Measurements from ENCODE around the gene TOP2B.

TOP2B gene

GRCh38 chr3:25619382-25619781 is 45.3 kb downstream of the TOP2B start:
- Histone ChIP-seq H3K4me1 (ENCODE audit: insufficient read depth, low read length, severe bottlenecking) (no peaks in the 10 kb centered on the region), H4K20me1 (ENCODE audit: insufficient read depth, low read length) (no peaks in the 10 kb centered on the region), H3K9ac (ENCODE audit: low read length) (no peak overlapping the region), H3K4me3 (ENCODE audit: low read depth, low read length, poor library complexity, severe bottlenecking) (no peak overlapping the region), H3K9me3 (ENCODE audit: low read length) (no peaks in the 10 kb centered on the region), H3K4me2 (ENCODE audit: low read length) (no peak overlapping the region), H3K27ac (ENCODE audit: low read depth, low read length, poor library complexity, severe bottlenecking) (no peak overlapping the region), H3K9me2 (ENCODE audit: low read depth, low read length) (no peaks in the 10 kb centered on the region), H3K79me2 (ENCODE audit: insufficient read depth, low read length) (no peaks in the 10 kb centered on the region), H3F3A (ENCODE audit: insufficient read depth, low read length) (no peaks in the 10 kb centered on the region), H3K27me3 (ENCODE audit: insufficient read depth, low read length) (no peaks in the 10 kb centered on the region), H2AFZ (ENCODE audit: low read length) (no peak overlapping the region), H3K36me3 (ENCODE audit: insufficient read depth, low read length) (peaks cover 84% of the 10 kb centered on the region)
- TF ChIP-seq CTCF (IDR thresholded peaks at IDR 0.05; ENCODE audit: low read length) (no peak), EZH2 (IDR thresholded peaks at IDR 0.05; ENCODE audit: borderline replicate concordance, low read length) (no peak)

GRCh38 chr3:25618028-25618427 is 46.7 kb downstream of the TOP2B start:
- no peaks in the 10 kb centered on the region for H3K4me1 ChIP-seq (ENCODE audit: insufficient read depth, low read length, severe bottlenecking)

GRCh38 chr3:25611193-25611592 is 53.5 kb downstream of the TOP2B start:
- Histone ChIP-seq H4K20me1 (ENCODE audit: insufficient read depth, low read length) (no peaks in the 10 kb centered on the region), H3K79me2 (ENCODE audit: insufficient read depth, low read length) (no peaks in the 10 kb centered on the region), H2AFZ (ENCODE audit: low read length) (no peak overlapping the region), H3K27me3 (ENCODE audit: insufficient read depth, low read length) (no peaks in the 10 kb centered on the region), H3K4me3 (ENCODE audit: low read depth, low read length, poor library complexity, severe bottlenecking) (no peak overlapping the region), H3F3A (ENCODE audit: insufficient read depth, low read length) (no peaks in the 10 kb centered on the region), H3K9ac (ENCODE audit: low read length) (no peak overlapping the region), H3K36me3 (ENCODE audit: insufficient read depth, low read length) (peaks cover 88% of the 10 kb centered on the region), H3K4me2 (ENCODE audit: low read length) (no peak overlapping the region), H3K27ac (ENCODE audit: low read depth, low read length, poor library complexity, severe bottlenecking) (no peak overlapping the region), H3K4me1 (ENCODE audit: insufficient read depth, low read length, severe bottlenecking) (no peaks in the 10 kb centered on the region), H3K9me3 (ENCODE audit: low read length) (no peaks in the 10 kb centered on the region), H3K9me2 (ENCODE audit: low read depth, low read length) (no peaks in the 10 kb centered on the region)
- no peak for TF ChIP-seq EZH2 (IDR thresholded peaks at IDR 0.05; ENCODE audit: borderline replicate concordance, low read length)
- no peak for TF ChIP-seq CTCF (IDR thresholded peaks at IDR 0.05; ENCODE audit: low read length)

More at GRCh38 chr3:25618028-25618427, 46.7 kb downstream of the TOP2B start:
- TF ChIP-seq CTCF (IDR thresholded peaks at IDR 0.05; ENCODE audit: low read length), result no peak
- TF ChIP-seq EZH2 (IDR thresholded peaks at IDR 0.05; ENCODE audit: borderline replicate concordance, low read length), result no peak
- Histone ChIP-seq H3K27me3 (ENCODE audit: insufficient read depth, low read length) (no peaks in the 10 kb centered on the region), H2AFZ (ENCODE audit: low read length) (no peak overlapping the region), H3K36me3 (ENCODE audit: insufficient read depth, low read length) (peaks cover 82% of the 10 kb centered on the region), H4K20me1 (ENCODE audit: insufficient read depth, low read length) (no peaks in the 10 kb centered on the region), H3K4me3 (ENCODE audit: low read depth, low read length, poor library complexity, severe bottlenecking) (no peak overlapping the region), H3K9me2 (ENCODE audit: low read depth, low read length) (no peaks in the 10 kb centered on the region), H3K27ac (ENCODE audit: low read depth, low read length, poor library complexity, severe bottlenecking) (no peak overlapping the region), H3K4me2 (ENCODE audit: low read length) (no peak overlapping the region), H3K9me3 (ENCODE audit: low read length) (no peaks in the 10 kb centered on the region), H3K79me2 (ENCODE audit: insufficient read depth, low read length) (no peaks in the 10 kb centered on the region), H3K9ac (ENCODE audit: low read length) (no peak overlapping the region), H3F3A (ENCODE audit: insufficient read depth, low read length) (no peaks in the 10 kb centered on the region)
